ENCODE data around the gene GPR22. TPM values are rescaled to one million over a fixed set of nuclear protein-coding genes. Genes with fewer than 3 reads are reported as not detected.

Gene GPR22
- total and polyA plus RNA-seq, 2 of the 4 experiments (the other 2 are of a cell fraction): not detected

GRCh38 chr7:107467972-107468371 is 1.9 kb upstream of the GPR22 start:
- Histone ChIP-seq H3K27ac (ENCODE audit: insufficient read depth, low read length) (no peak overlapping the region), H2AK5ac (ENCODE audit: low read depth, low read length) (no peak overlapping the region), H2BK120ac (ENCODE audit: low read depth, low read length) (no peak overlapping the region), H3K4me3 (ENCODE audit: insufficient read depth, low read depth, low read length) (no peak overlapping the region), H4K91ac (ENCODE audit: insufficient read depth, low read depth, low read length) (no peak overlapping the region), H3K4me1 (ENCODE audit: control insufficient read depth, insufficient read depth, low read length) (no peaks in the 10 kb centered on the region; the same call in 1 of the 2 replicates), H2BK5ac (ENCODE audit: low read depth, low read length, poor library complexity, severe bottlenecking) (no peak overlapping the region), H3K9ac (ENCODE audit: low read depth, low read length) (no peak overlapping the region), H2AFZ (replicated peaks; ENCODE audit: low read length, poor library complexity) (no peak overlapping the region), H3K14ac (replicated peaks; ENCODE audit: low read depth, low read length) (no peak overlapping the region), H3K27me3 (ENCODE audit: control insufficient read depth, insufficient read depth, low read length) (no peaks in the 10 kb centered on the region), H3K9me1 (ENCODE audit: insufficient read depth, low read length) (no peaks in the 10 kb centered on the region), H3K4me2 (ENCODE audit: low read depth, low read length) (no peak overlapping the region), H3K79me1 (ENCODE audit: low read depth in 1 of 2, low read length in 2 of 2) (peaks cover 3 to 5% of the 10 kb centered on the region in 2 experiments; a peak in 2 of 4 replicates), H2BK20ac (ENCODE audit: low read depth, low read length) (no peak overlapping the region), H4K8ac (ENCODE audit: low read depth in 2 of 2, low read length in 2 of 2) (no peak overlapping the region), H4K20me1 (ENCODE audit: insufficient read depth, low read length) (peaks cover 3% of the 10 kb centered on the region; the same call in 1 of the 2 replicates), H3K9me3 (ENCODE audit: control insufficient read depth, insufficient read depth, low read length) (no peaks in the 10 kb centered on the region), H4K5ac (ENCODE audit: low read depth, low read length) (no peak overlapping the region), H2AK9ac (replicated peaks; ENCODE audit: low read depth, low read length, poor library complexity) (no peak overlapping the region), H3K23ac (ENCODE audit: low read depth, low read length) (no peak overlapping the region), H3K4ac (ENCODE audit: low read depth, low read length) (no peak overlapping the region), H3K36me3 (ENCODE audit: control insufficient read depth, insufficient read depth, low read length) (no peaks in the 10 kb centered on the region), H2BK15ac (ENCODE audit: low read depth, low read length) (no peak overlapping the region), H3K18ac (ENCODE audit: low read depth, low read length) (no peak overlapping the region), H3K56ac (ENCODE audit: extremely low read depth, insufficient read depth, low read length) (no peak overlapping the region)
- intact Hi-C loops (cut with micrococcal nuclease): no loop called here
- POLR2A ChIA-PET (ENCODE audit: unreplicated experiment): no interaction called here
- TF ChIP-seq MXI1 (IDR thresholded peaks at IDR 0.05; ENCODE audit: borderline replicate concordance, low read depth, low read length) (no peak), RCOR1 (IDR thresholded peaks at IDR 0.05; ENCODE audit: insufficient replicate concordance, low read length) (no peak), FOS (IDR thresholded peaks at IDR 0.05; ENCODE audit: low read depth, low read length) (no peak), MAFK (IDR thresholded peaks at IDR 0.05; ENCODE audit: low read depth, low read length) (no peak), RFX5 (IDR thresholded peaks at IDR 0.05; ENCODE audit: low read depth, low read length) (no peak), CHD1 (IDR thresholded peaks at IDR 0.05; ENCODE audit: low read depth, low read length) (no peak), MAZ (IDR thresholded peaks at IDR 0.05; ENCODE audit: borderline replicate concordance, low read depth, low read length) (no peak), CEBPB (IDR thresholded peaks at IDR 0.05; ENCODE audit: low read depth, low read length) (no peak)
- ATAC-seq (ENCODE audit: low read depth) (no peak), DNase-seq (no peak)
- CTCF ChIA-PET: no interaction called here
- dilution Hi-C loops (cut with HindIII; ENCODE audit: low sequenced_read_pairs, unreplicated experiment): loop anchor here (25.0 kb wide), 1 partner anchor 244 kb away; no protein-coding TSS in a partner anchor
- no TSS peak for BruUV-seq (replicated peaks)
- in situ Hi-C loops (cut with MboI; ENCODE audit: low sequenced_read_pairs): loop anchor here (5.0 kb wide), 1 partner anchor 254 kb away; no protein-coding TSS in a partner anchor
- WGBS, 2 experiments (ENCODE audit: extremely low coverage in 2 of 2, insufficient read length in 1 of 2): no CpG with 5 or more reads among the region's 2 CpGs

Measured in IMR-90 (cell line).